Measurements from ENCODE around the gene R3HDM2.

DNA sequence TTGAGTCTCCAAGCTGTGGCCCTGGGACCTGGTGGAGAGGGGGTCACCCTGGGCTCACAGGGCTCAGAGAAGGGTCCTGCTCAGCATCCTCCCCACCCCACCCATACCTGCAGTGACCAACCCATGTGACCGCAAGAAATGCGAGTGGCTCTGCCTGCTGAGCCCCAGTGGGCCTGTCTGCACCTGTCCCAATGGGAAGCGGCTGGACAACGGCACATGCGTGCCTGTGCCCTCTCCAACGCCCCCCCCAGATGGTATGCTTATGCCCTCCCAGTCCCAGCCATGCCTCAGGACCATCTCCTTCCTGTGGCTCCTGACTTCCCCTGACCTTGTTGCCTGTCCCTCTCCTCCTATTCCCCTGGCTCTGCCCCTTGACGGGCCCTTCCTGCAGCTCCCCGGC lies 220.9 kb downstream of the R3HDM2 start:
- TF ChIP-seq, protein P1, sequence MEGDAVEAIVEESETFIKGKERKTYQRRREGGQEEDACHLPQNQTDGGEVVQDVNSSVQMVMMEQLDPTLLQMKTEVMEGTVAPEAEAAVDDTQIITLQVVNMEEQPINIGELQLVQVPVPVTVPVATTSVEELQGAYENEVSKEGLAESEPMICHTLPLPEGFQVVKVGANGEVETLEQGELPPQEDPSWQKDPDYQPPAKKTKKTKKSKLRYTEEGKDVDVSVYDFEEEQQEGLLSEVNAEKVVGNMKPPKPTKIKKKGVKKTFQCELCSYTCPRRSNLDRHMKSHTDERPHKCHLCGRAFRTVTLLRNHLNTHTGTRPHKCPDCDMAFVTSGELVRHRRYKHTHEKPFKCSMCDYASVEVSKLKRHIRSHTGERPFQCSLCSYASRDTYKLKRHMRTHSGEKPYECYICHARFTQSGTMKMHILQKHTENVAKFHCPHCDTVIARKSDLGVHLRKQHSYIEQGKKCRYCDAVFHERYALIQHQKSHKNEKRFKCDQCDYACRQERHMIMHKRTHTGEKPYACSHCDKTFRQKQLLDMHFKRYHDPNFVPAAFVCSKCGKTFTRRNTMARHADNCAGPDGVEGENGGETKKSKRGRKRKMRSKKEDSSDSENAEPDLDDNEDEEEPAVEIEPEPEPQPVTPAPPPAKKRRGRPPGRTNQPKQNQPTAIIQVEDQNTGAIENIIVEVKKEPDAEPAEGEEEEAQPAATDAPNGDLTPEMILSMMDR (conservative IDR thresholded peaks at IDR 0.05 in 1 of 2, IDR thresholded peaks at IDR 0.05 in 1 of 2; ENCODE audit: extremely low read depth in 1 of 2, insufficient read depth in 1 of 2, low read depth in 1 of 2, low read length in 2 of 2): no peak
- no peak for TF ChIP-seq EZH2 (IDR thresholded peaks at IDR 0.05; ENCODE audit: borderline replicate concordance, low read length)

All from mammary epithelial cell (primary cell).